MM.1S (cell line): ENCODE data around the gene ACOXL.

Experiments used
- DNase-seq: peaks from one replicate; pipeline ENCODE4 v3.0.0-alpha.2; 2015
- H2AFZ ChIP-seq: fragments of 300-600 bp; sonication (generic); 2 replicates; pipeline ENCODE4 v1.6.0; 2016; ENCODE audit warnings: antibody characterized with exemption, low read length
- H3F3A ChIP-seq: fragments of 300-600 bp; sonication (generic); 2 replicates; pipeline ENCODE4 v1.6.1; 2016; ENCODE audit warnings: mild to moderate bottlenecking, antibody characterized with exemption, low read length, moderate library complexity, mixed read lengths; ENCODE audit not compliant: insufficient read depth
- H3K27ac ChIP-seq: fragments of 300-600 bp; sonication (generic); 2 replicates; pipeline ENCODE4 v1.5.1; 2016; ENCODE audit warnings: mild to moderate bottlenecking, low read length
- H3K27me3 ChIP-seq: fragments of 300-600 bp; sonication (generic); replicated peaks from 2 replicates; pipeline ENCODE4 v1.6.0; 2016; ENCODE audit warnings: low read length; ENCODE audit not compliant: insufficient read depth
- H3K36me3 ChIP-seq: fragments of 300-600 bp; sonication (generic); replicated peaks from 2 replicates; pipeline ENCODE4 v1.6.1; 2016; ENCODE audit warnings: mild to moderate bottlenecking, low read length, mixed read lengths; ENCODE audit not compliant: insufficient read depth
- H3K4me1 ChIP-seq: fragments of 300-600 bp; sonication (generic); 2 replicates; pipeline ENCODE4 v1.6.1; 2016; ENCODE audit warnings: low read length, mixed read lengths
- H3K4me2 ChIP-seq: fragments of 300-600 bp; sonication (generic); 2 replicates; pipeline ENCODE4 v1.6.0; 2016; ENCODE audit warnings: low read depth, low read length
- H3K4me3 ChIP-seq: fragments of 300-600 bp; sonication (generic); 2 replicates; pipeline ENCODE4 v1.5.1; 2016; ENCODE audit warnings: low read length, mixed read lengths
- H3K79me2 ChIP-seq: fragments of 300-600 bp; sonication (generic); 2 replicates; pipeline ENCODE4 v1.6.1; 2016; ENCODE audit warnings: mixed run types, low read length, mixed read lengths
- H3K9ac ChIP-seq: fragments of 300-600 bp; sonication (generic); 2 replicates; pipeline ENCODE4 v1.6.1; 2016; ENCODE audit warnings: low read length, mixed read lengths
- H3K9me2 ChIP-seq: fragments of 300-600 bp; sonication (generic); replicated peaks from 2 replicates; pipeline ENCODE4 v1.6.1; 2016; ENCODE audit warnings: mild to moderate bottlenecking, low read length, mixed read lengths; ENCODE audit not compliant: insufficient read depth
- H3K9me3 ChIP-seq: fragments of 300-600 bp; sonication (generic); replicated peaks from 2 replicates; pipeline ENCODE4 v1.6.1; 2016; ENCODE audit warnings: mild to moderate bottlenecking, low read length, mixed read lengths; ENCODE audit not compliant: insufficient read depth
- H4K20me1 ChIP-seq: fragments of 300-600 bp; sonication (generic); 2 replicates; pipeline ENCODE4 v1.6.1; 2016; ENCODE audit warnings: mild to moderate bottlenecking, low read length, moderate library complexity, mixed read lengths; ENCODE audit not compliant: insufficient read depth
- EZH2 ChIP-seq: fragments of 300-600 bp; sonication (generic); optimal IDR thresholded peaks from 2 replicates; pipeline ENCODE3; 2017; ENCODE audit warnings: low read depth, mild to moderate bottlenecking, antibody characterized with exemption, low read length, mixed read lengths
- EZH2phosphoT487 ChIP-seq: fragments of 300-600 bp; sonication (generic); IDR thresholded peaks from 2 replicates; pipeline ENCODE4 v1.6.1; 2018; ENCODE audit warnings: antibody characterized with exemption, low read length
- TF ChIP-seq, protein P1 (sequence below): fragments of 300-600 bp; sonication (generic); IDR thresholded peaks from 2 replicates; pipeline ENCODE4 v1.5.1; 2016; ENCODE audit warnings: antibody characterized with exemption, low read length, mixed read lengths

The ACOXL gene

GRCh38 chr2:110848071-110848470 is 115.7 kb downstream of the ACOXL start:
- Histone ChIP-seq H2AFZ (no peak overlapping the region), H3F3A (no peaks in the 10 kb centered on the region), H3K4me1 (no peaks in the 10 kb centered on the region), H3K27ac (no peak overlapping the region), H3K9ac (no peak overlapping the region), H3K9me3 (no peaks in the 10 kb centered on the region), H3K4me3 (no peak overlapping the region), H4K20me1 (no peaks in the 10 kb centered on the region), H3K27me3 (no peaks in the 10 kb centered on the region), H3K4me2 (no peak overlapping the region), H3K9me2 (no peaks in the 10 kb centered on the region), H3K36me3 (no peaks in the 10 kb centered on the region), H3K79me2 (no peaks in the 10 kb centered on the region)
- TF ChIP-seq, protein P1, sequence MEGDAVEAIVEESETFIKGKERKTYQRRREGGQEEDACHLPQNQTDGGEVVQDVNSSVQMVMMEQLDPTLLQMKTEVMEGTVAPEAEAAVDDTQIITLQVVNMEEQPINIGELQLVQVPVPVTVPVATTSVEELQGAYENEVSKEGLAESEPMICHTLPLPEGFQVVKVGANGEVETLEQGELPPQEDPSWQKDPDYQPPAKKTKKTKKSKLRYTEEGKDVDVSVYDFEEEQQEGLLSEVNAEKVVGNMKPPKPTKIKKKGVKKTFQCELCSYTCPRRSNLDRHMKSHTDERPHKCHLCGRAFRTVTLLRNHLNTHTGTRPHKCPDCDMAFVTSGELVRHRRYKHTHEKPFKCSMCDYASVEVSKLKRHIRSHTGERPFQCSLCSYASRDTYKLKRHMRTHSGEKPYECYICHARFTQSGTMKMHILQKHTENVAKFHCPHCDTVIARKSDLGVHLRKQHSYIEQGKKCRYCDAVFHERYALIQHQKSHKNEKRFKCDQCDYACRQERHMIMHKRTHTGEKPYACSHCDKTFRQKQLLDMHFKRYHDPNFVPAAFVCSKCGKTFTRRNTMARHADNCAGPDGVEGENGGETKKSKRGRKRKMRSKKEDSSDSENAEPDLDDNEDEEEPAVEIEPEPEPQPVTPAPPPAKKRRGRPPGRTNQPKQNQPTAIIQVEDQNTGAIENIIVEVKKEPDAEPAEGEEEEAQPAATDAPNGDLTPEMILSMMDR = no peak
- TF ChIP-seq EZH2phosphoT487 (no peak), EZH2 (no peak)
- DNase-seq = no peak

DNA sequence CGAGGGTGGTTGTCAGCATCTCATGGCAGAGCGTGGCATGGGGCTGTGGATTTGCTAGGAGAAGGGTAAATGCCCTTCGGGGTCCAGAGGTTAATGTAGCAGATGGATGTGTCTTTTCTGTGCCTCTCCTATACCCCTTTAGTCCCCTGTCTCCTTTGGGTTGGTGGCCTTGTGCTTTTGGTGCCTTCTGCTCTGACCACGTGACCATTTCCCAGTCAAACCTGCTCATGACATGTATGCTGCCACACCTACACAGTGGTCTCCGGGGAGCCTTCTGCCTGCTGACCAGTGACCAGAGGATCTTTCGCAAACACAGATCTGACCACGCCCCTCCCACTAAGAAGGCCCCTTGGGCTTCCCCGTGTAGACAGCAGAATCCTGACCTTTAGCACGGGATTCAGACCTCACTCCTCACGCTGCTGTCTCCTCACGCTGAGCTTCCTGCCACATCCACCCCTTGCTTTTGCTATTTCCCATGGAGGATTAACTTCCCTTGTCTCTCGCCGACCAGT is 116.2 kb downstream of the ACOXL start:
- no peak overlapping the region for H3K9ac ChIP-seq
- DNase-seq = no peak
- no peaks in the 10 kb centered on the region for H3K36me3 ChIP-seq
- no peaks in the 10 kb centered on the region for H3F3A ChIP-seq
- H3K9me2 ChIP-seq = no peaks in the 10 kb centered on the region
- H3K27ac ChIP-seq = no peak overlapping the region
- H3K4me2 ChIP-seq = no peak overlapping the region
- no peaks in the 10 kb centered on the region for H3K27me3 ChIP-seq
- no peaks in the 10 kb centered on the region for H3K4me1 ChIP-seq
- no peak overlapping the region for H3K4me3 ChIP-seq
- H4K20me1 ChIP-seq = no peaks in the 10 kb centered on the region
- TF ChIP-seq, protein P1 = no peak
- TF ChIP-seq EZH2 (no peak), EZH2phosphoT487 (no peak)
- H2AFZ ChIP-seq = no peak overlapping the region
- H3K9me3 ChIP-seq = no peaks in the 10 kb centered on the region
- no peaks in the 10 kb centered on the region for H3K79me2 ChIP-seq

DNA sequence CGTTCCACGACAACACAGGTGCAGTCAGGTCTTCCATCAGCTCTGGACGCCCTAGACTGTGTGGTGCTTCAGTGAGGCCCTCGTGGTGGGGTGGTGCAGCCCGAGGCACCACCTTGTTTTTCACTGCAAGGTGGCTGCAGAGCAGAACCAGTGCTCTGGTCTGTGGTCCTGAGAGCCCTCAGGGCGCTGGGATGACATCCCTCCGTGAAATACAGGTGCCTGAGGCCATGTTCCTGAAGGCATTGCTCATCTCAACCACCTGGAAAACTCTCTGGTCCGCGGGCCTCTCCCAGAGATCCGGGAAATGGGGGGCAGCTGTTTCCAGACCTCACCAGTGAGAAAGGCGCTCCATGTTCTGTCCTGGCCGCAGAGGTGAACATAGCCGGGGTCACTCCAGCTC is 119.2 kb downstream of the ACOXL start:
- Histone ChIP-seq H4K20me1 (no peaks in the 10 kb centered on the region), H3K4me3 (no peak overlapping the region), H3K27ac (no peak overlapping the region), H3K9me2 (no peaks in the 10 kb centered on the region), H3K4me2 (no peak overlapping the region), H3K79me2 (no peaks in the 10 kb centered on the region), H2AFZ (no peak overlapping the region), H3F3A (no peaks in the 10 kb centered on the region), H3K36me3 (no peaks in the 10 kb centered on the region), H3K9ac (no peak overlapping the region), H3K4me1 (peaks cover 7% of the 10 kb centered on the region; the same call in 1 of the 2 replicates), H3K27me3 (no peaks in the 10 kb centered on the region), H3K9me3 (no peaks in the 10 kb centered on the region)
- DNase-seq = no peak
- no peak for TF ChIP-seq EZH2phosphoT487
- TF ChIP-seq EZH2 = no peak
- TF ChIP-seq, protein P1 = no peak
